Ovary (tissue), 3 donors: ENCODE results near the gene SLC4A7.

Experiments used
- CTCF ChIP-seq, 3 donors: fragments of 450-650 bp in 2 of 3; fragments of 200-600 bp in 1 of 3; IDR thresholded peaks; one replicate each; pipeline versions ENCODE4 v1.5.1 to v1.8.0; 2016 to 2022; ENCODE audit warnings: antibody characterized with exemption in 3 of 3, mild to moderate bottlenecking in 1 of 3
- EP300 ChIP-seq: sonication (generic); formaldehyde crosslinking; IDR thresholded peaks from one replicate; pipeline ENCODE4 v1.6.1; 2017; ENCODE audit warnings: antibody characterized with exemption
- POLR2A ChIP-seq: fragments of 450-650 bp; IDR thresholded peaks from one replicate; pipeline ENCODE4 v1.6.1; 2017; ENCODE audit warnings: antibody characterized with exemption, mild to moderate bottlenecking, moderate library complexity
- donor health status: DM: no; HTN: no; CAD: no.

GRCh38 chr3:27428446-27428845 is 55.7 kb downstream of the SLC4A7 start:
- TF ChIP-seq CTCF (IDR thresholded peaks at IDR 0.05) (no peak), POLR2A (no peak), EP300 (no peak)
